Stimulated activated CD4-positive, alpha-beta T cell treated with anti-CD3 and anti-CD28 coated beads, Interleukin-12 subunit alpha, Interleukin-12 subunit beta, amount 100 ng/mL, for 24 hours (primary cell): ENCODE results near the gene FAM171A1.

ENCODE experiments used
- DNase-seq, 2 experiments: peaks; one replicate each; pipeline ENCODE4 v3.0.0-alpha.2; 2020; ENCODE audit warnings: low read depth in 2 of 2

FAM171A1 gene

GRCh38 chr10:15374156-15374555 is 3.1 kb upstream of the FAM171A1 start:
- no peak for DNase-seq

GRCh38 chr10:15373199-15373598 is 2.1 kb upstream of the FAM171A1 start:
- no peak for DNase-seq

GRCh38 chr10:15370212-15370855 is 755 bp downstream of the FAM171A1 start:
- no peak for DNase-seq

GRCh38 chr10:15369256-15370211 is 1.6 kb downstream of the FAM171A1 start:
- DNase-seq, result no peak

GRCh38 chr10:15368101-15368855 is 2.8 kb downstream of the FAM171A1 start:
- no peak for DNase-seq

GRCh38 chr10:15367296-15368085 is 3.6 kb downstream of the FAM171A1 start:
- DNase-seq, result no peak

- no peak for DNase-seq
These were observed 5.4 kb downstream of the FAM171A1 start for GRCh38 chr10:15365692-15366091.

- no peak for DNase-seq
These were observed 7.1 kb downstream of the FAM171A1 start for GRCh38 chr10:15364001-15364400.

- no peak for DNase-seq
These were observed 8.1 kb downstream of the FAM171A1 start for GRCh38 chr10:15363031-15363430.

GRCh38 chr10:15361131-15361530 is 10.0 kb downstream of the FAM171A1 start:
- DNase-seq, result no peak

GRCh38 chr10:15360566-15360965 is 10.5 kb downstream of the FAM171A1 start:
- no peak for DNase-seq

- no peak for DNase-seq
These were observed 17.5 kb downstream of the FAM171A1 start for GRCh38 chr10:15353471-15354017.

GRCh38 chr10:15352836-15353235 is 18.3 kb downstream of the FAM171A1 start:
- DNase-seq, result no peak

- DNase-seq, result no peak
These were observed 18.9 kb downstream of the FAM171A1 start for GRCh38 chr10:15352201-15352600.

- DNase-seq, result no peak
These were observed 19.8 kb downstream of the FAM171A1 start for GRCh38 chr10:15351099-15351820.

- no peak for DNase-seq
These were observed 22.0 kb downstream of the FAM171A1 start for GRCh38 chr10:15349112-15349511.

GRCh38 chr10:15348579-15348978 is 22.5 kb downstream of the FAM171A1 start:
- no peak for DNase-seq

- DNase-seq, result no peak
These were observed 23.9 kb downstream of the FAM171A1 start for GRCh38 chr10:15347150-15347549.

GRCh38 chr10:15346440-15347141 is 24.5 kb downstream of the FAM171A1 start:
- DNase-seq, result no peak

GRCh38 chr10:15345450-15345849 is 25.6 kb downstream of the FAM171A1 start:
- no peak for DNase-seq
